ENCODE data around the gene SEMA4C.
A peak's percentile ranks its signal among the peaks of the same experiment; 100 is the strongest.
"Not testable (repeated sequence)": the region's sequence is repeated elsewhere in the genome, so short reads cannot be mapped to it uniquely, and the experiment has no call there.

Gene SEMA4C

GRCh38 chr2:96864343-96865091, 5.4 kb downstream of the SEMA4C start:
- no peak for DNase-seq

GRCh38 chr2:96863575-96864342, 6.1 kb downstream of the SEMA4C start:
- no peak for DNase-seq

- not testable (repeated sequence) for DNase-seq
Observed at GRCh38 chr2:96863056-96863455, 6.8 kb downstream of the SEMA4C start.

GRCh38 chr2:96861074-96861473, 8.8 kb downstream of the SEMA4C start:
- DNase-seq, result no peak

- peak; percentile 72 for DNase-seq
Observed at GRCh38 chr2:96860065-96861029, 9.5 kb downstream of the SEMA4C start.

- no peak for DNase-seq
Observed at GRCh38 chr2:96859681-96860064, 10.2 kb downstream of the SEMA4C start.

- DNase-seq, result peak; percentile 56
Observed at GRCh38 chr2:96859099-96859649, 10.7 kb downstream of the SEMA4C start.

- DNase-seq, result peak; percentile 96
Observed at GRCh38 chr2:96857667-96858372, 12.1 kb downstream of the SEMA4C start, which contains the start of gene ANKRD39. Gene ANKRD39, minus strand, starts transcription at chr2:96858016. Its CDS starts 29 bp downstream, at chr2:96857987.

- peak; percentile 75 for DNase-seq
Observed at GRCh38 chr2:96856776-96857666, 12.9 kb downstream of the SEMA4C start.

- DNase-seq, result no peak
Observed at GRCh38 chr2:96853321-96853720, 16.6 kb downstream of the SEMA4C start.

- DNase-seq, result no peak
Observed at GRCh38 chr2:96852667-96853066, 17.2 kb downstream of the SEMA4C start.

- no peak for DNase-seq
Observed at GRCh38 chr2:96848264-96848663, 21.6 kb downstream of the SEMA4C start.

GRCh38 chr2:96847586-96847985, 22.3 kb downstream of the SEMA4C start:
- DNase-seq, result no peak

- DNase-seq, result no peak
Observed at GRCh38 chr2:96846825-96847224, 23.1 kb downstream of the SEMA4C start.

- peak; percentile 52 for DNase-seq
Observed at GRCh38 chr2:96844405-96844808, 25.5 kb downstream of the SEMA4C start.

GRCh38 chr2:96843538-96844268, 26.2 kb downstream of the SEMA4C start, which contains the start of gene ANKRD23:
Gene ANKRD23, minus strand, starts transcription at chr2:96844021. Its CDS starts 29 bp downstream, at chr2:96843992.
- no peak for DNase-seq

GRCh38 chr2:96842600-96842999, 27.3 kb downstream of the SEMA4C start:
- no peak for DNase-seq

GRCh38 chr2:96841701-96842495, 28.0 kb downstream of the SEMA4C start:
- no peak for DNase-seq
